CD4-positive, CD25-positive, alpha-beta regulatory T cell (primary cell): ENCODE data around the gene HVCN1. TPM values are rescaled to one million over a fixed set of nuclear protein-coding genes. Genes with fewer than 3 reads are reported as not detected.

Source experiments
- ATAC-seq, 2 donors: fragments of 150-1000 bp; cut with Tn5 transposase; one replicate each; pipeline ENCODE4 v1.10.0; 2021; ENCODE audit warnings: low read depth in 2 of 2, moderate number of reproducible peaks in 2 of 2, moderate library complexity in 1 of 2
- DNase-seq, 3 donors: peaks; one replicate each; pipeline versions ENCODE4 v3.0.0 to v3.0.0-alpha.2; 2012 to 2022; ENCODE audit warnings: mixed read lengths in 1 of 3
- H3K27ac ChIP-seq: one replicate; pipeline ENCODE4 v1.7.0; 2013; ENCODE audit warnings: mild to moderate bottlenecking, low read length; ENCODE audit not compliant: insufficient read depth, poor library complexity, severe bottlenecking
- H3K27me3 ChIP-seq: one replicate; pipeline ENCODE4 v1.7.0; 2013; ENCODE audit warnings: low read length; ENCODE audit not compliant: control insufficient read depth, insufficient read depth
- H3K36me3 ChIP-seq: one replicate; pipeline ENCODE4 v1.7.0; 2013; ENCODE audit warnings: mild to moderate bottlenecking, low read length, moderate library complexity; ENCODE audit not compliant: control insufficient read depth, insufficient read depth
- H3K4me1 ChIP-seq: 2 replicates; pipeline ENCODE4 v1.7.0; 2013; ENCODE audit warnings: mild to moderate bottlenecking, low read length; ENCODE audit not compliant: insufficient read depth, control insufficient read depth, poor library complexity, severe bottlenecking
- H3K4me3 ChIP-seq: one replicate; pipeline ENCODE4 v1.7.0; 2013; ENCODE audit warnings: low read depth, mild to moderate bottlenecking, low read length, moderate library complexity
- H3K9me3 ChIP-seq, 2 experiments: 1 replicate in 1 of 2; 2 replicates in 1 of 2; pipeline ENCODE4 v1.7.0; 2013; ENCODE audit warnings: low read length in 2 of 2, mild to moderate bottlenecking in 1 of 2, moderate library complexity in 1 of 2; ENCODE audit not compliant: control insufficient read depth in 2 of 2
- H3K27ac Mint-ChIP-seq, 3 donors: one replicate each; pipeline ENCODE4 v1.8.0; 2020 to 2022; ENCODE audit warnings: mild to moderate bottlenecking in 3 of 3, mixed read lengths in 3 of 3, moderate library complexity in 2 of 3
- H3K27me3 Mint-ChIP-seq: one replicate; pipeline ENCODE4 v1.8.0; 2022; ENCODE audit warnings: mild to moderate bottlenecking, mixed read lengths
- H3K36me3 Mint-ChIP-seq: one replicate; pipeline ENCODE4 v1.8.0; 2020; ENCODE audit warnings: mixed read lengths
- H3K4me1 Mint-ChIP-seq, 4 donors: one replicate each; pipeline ENCODE4 v1.8.0; 2020 to 2022; ENCODE audit warnings: mixed read lengths in 4 of 4, mild to moderate bottlenecking in 1 of 4
- H3K4me3 Mint-ChIP-seq, 4 donors: one replicate each; pipeline ENCODE4 v1.8.0; 2020 to 2022; ENCODE audit warnings: mild to moderate bottlenecking in 4 of 4, mixed read lengths in 4 of 4, moderate library complexity in 3 of 4
- H3K9me3 Mint-ChIP-seq, 7 donors: one replicate each; pipeline ENCODE4 v1.8.0; 2020 to 2022; ENCODE audit warnings: mixed read lengths in 7 of 7, mild to moderate bottlenecking in 3 of 7, moderate library complexity in 2 of 7
- polyA plus RNA-seq, 4 donors: library from polyadenylated mRNA; unstranded; fragments of 300-500 nt; fragmentation: Illumina TruSeq; gene quantifications; one replicate each; pipeline ENCODE4 v1.2.3, GENCODE V29; 2021
- total RNA-seq: library from RNA; stranded (reverse); gene quantifications from one replicate; pipeline ENCODE4 v1.2.3, GENCODE V29; 2022

The HVCN1 gene
- total and polyA plus RNA-seq, 5 donors from 2014 or later: 6.1 to 50.0 (median 22.1) TPM

- Histone ChIP-seq H3K27me3 (no peaks in the 10 kb centered on the region), H3K36me3 (peaks cover 66% of the 10 kb centered on the region), H3K27ac (no peak overlapping the region), H3K4me1 (no peaks in the 10 kb centered on the region), H3K9me3 (no peaks in the 10 kb centered on the region), H3K4me3 (no peak overlapping the region)
- ATAC-seq (no peak), DNase-seq (no peak)
- no peak overlapping the region for H3K4me3 Mint-ChIP-seq
- no peaks in the 10 kb centered on the region for H3K27me3 Mint-ChIP-seq
- peaks cover 53% of the 10 kb centered on the region for H3K36me3 Mint-ChIP-seq
- H3K27ac Mint-ChIP-seq: peak overlapping the region in 1 of 3 donors; percentile 9
- H3K9me3 Mint-ChIP-seq: no peaks in the 10 kb centered on the region
- H3K4me1 Mint-ChIP-seq: peaks cover 0 to 8% (median 6%) of the 10 kb centered on the region in 4 donors
Measured at GRCh38 chr12:110718222-110718908, 29.4 kb upstream of the HVCN1 start.

- H3K36me3 ChIP-seq: peaks cover 53% of the 10 kb centered on the region
- DNase-seq: no peak
- Mint-ChIP-seq H3K27ac (no peak overlapping the region), H3K9me3 (no peaks in the 10 kb centered on the region), H3K4me1 (peaks cover 0 to 8% (median 2%) of the 10 kb centered on the region in 4 donors), H3K36me3 (peaks cover 46% of the 10 kb centered on the region), H3K27me3 (no peaks in the 10 kb centered on the region), H3K4me3 (no peak overlapping the region)
- no peaks in the 10 kb centered on the region for H3K27me3 ChIP-seq
- no peak overlapping the region for H3K27ac ChIP-seq
- no peak overlapping the region for H3K4me3 ChIP-seq
- no peak for ATAC-seq
- H3K9me3 ChIP-seq: no peaks in the 10 kb centered on the region
- H3K4me1 ChIP-seq: no peaks in the 10 kb centered on the region
Measured at GRCh38 chr12:110717037-110717436, 28.1 kb upstream of the HVCN1 start.

- Mint-ChIP-seq H3K4me1 (peaks cover 0 to 2% (median under 1%) of the 10 kb centered on the region in 4 donors), H3K4me3 (no peak overlapping the region), H3K27me3 (no peaks in the 10 kb centered on the region), H3K27ac (no peak overlapping the region), H3K36me3 (peaks cover 3% of the 10 kb centered on the region), H3K9me3 (no peaks in the 10 kb centered on the region)
- H3K27me3 ChIP-seq: no peaks in the 10 kb centered on the region
- no peak overlapping the region for H3K4me3 ChIP-seq
- no peak for ATAC-seq
- H3K9me3 ChIP-seq: no peaks in the 10 kb centered on the region
- H3K27ac ChIP-seq: no peak overlapping the region
- no peaks in the 10 kb centered on the region for H3K4me1 ChIP-seq
- no peak for DNase-seq
- no peaks in the 10 kb centered on the region for H3K36me3 ChIP-seq
Measured at GRCh38 chr12:110708917-110709316, 20.0 kb upstream of the HVCN1 start.

- no peak overlapping the region for H3K4me3 Mint-ChIP-seq
- Histone ChIP-seq H3K27me3 (no peaks in the 10 kb centered on the region), H3K4me3 (no peak overlapping the region), H3K4me1 (no peaks in the 10 kb centered on the region), H3K27ac (no peak overlapping the region), H3K9me3 (no peaks in the 10 kb centered on the region), H3K36me3 (no peaks in the 10 kb centered on the region)
- DNase-seq: no peak
- H3K4me1 Mint-ChIP-seq: peaks cover 0 to 2% (median under 1%) of the 10 kb centered on the region in 4 donors
- ATAC-seq: no peak
- H3K27me3 Mint-ChIP-seq: no peaks in the 10 kb centered on the region
- peaks cover 3% of the 10 kb centered on the region for H3K36me3 Mint-ChIP-seq
- no peak overlapping the region for H3K27ac Mint-ChIP-seq
- H3K9me3 Mint-ChIP-seq: no peaks in the 10 kb centered on the region
Measured at GRCh38 chr12:110705309-110705708, 16.4 kb upstream of the HVCN1 start.

- no peaks in the 10 kb centered on the region for H3K4me1 ChIP-seq
- Mint-ChIP-seq H3K4me1 (peaks cover 0 to 2% (median under 1%) of the 10 kb centered on the region in 4 donors), H3K27ac (no peak overlapping the region), H3K9me3 (no peaks in the 10 kb centered on the region), H3K4me3 (no peak overlapping the region), H3K27me3 (no peaks in the 10 kb centered on the region), H3K36me3 (peaks cover 3% of the 10 kb centered on the region)
- H3K4me3 ChIP-seq: no peak overlapping the region
- DNase-seq (peak in 1 of 3 donors; percentile 34), ATAC-seq (no peak)
- H3K9me3 ChIP-seq: no peaks in the 10 kb centered on the region
- no peaks in the 10 kb centered on the region for H3K36me3 ChIP-seq
- H3K27ac ChIP-seq: no peak overlapping the region
- no peaks in the 10 kb centered on the region for H3K27me3 ChIP-seq
Measured at GRCh38 chr12:110704750-110705149, 15.8 kb upstream of the HVCN1 start.

- no peak for ATAC-seq
Measured at GRCh38 chr12:110704231-110704630, 15.3 kb upstream of the HVCN1 start.

GRCh38 chr12:110702081-110702480 lies 13.2 kb upstream of the HVCN1 start:
- Mint-ChIP-seq H3K36me3 (no peaks in the 10 kb centered on the region), H3K4me1 (peaks cover 0 to 9% (median 8%) of the 10 kb centered on the region in 4 donors), H3K27ac (no peak overlapping the region), H3K4me3 (no peak overlapping the region), H3K9me3 (no peaks in the 10 kb centered on the region), H3K27me3 (no peaks in the 10 kb centered on the region)
- DNase-seq (no peak), ATAC-seq (no peak)
- no peak overlapping the region for H3K27ac ChIP-seq
- H3K9me3 ChIP-seq: no peaks in the 10 kb centered on the region
- H3K27me3 ChIP-seq: no peaks in the 10 kb centered on the region
- H3K36me3 ChIP-seq: no peaks in the 10 kb centered on the region
- H3K4me3 ChIP-seq: no peak overlapping the region
- H3K4me1 ChIP-seq: peaks cover 7% of the 10 kb centered on the region

More at GRCh38 chr12:110704231-110704630, 15.3 kb upstream of the HVCN1 start:
- Histone ChIP-seq H3K27ac (no peak overlapping the region), H3K4me1 (no peaks in the 10 kb centered on the region), H3K27me3 (no peaks in the 10 kb centered on the region), H3K4me3 (no peak overlapping the region), H3K9me3 (no peaks in the 10 kb centered on the region), H3K36me3 (no peaks in the 10 kb centered on the region)
- peaks cover 3% of the 10 kb centered on the region for H3K36me3 Mint-ChIP-seq
- H3K27ac Mint-ChIP-seq: no peak overlapping the region
- peaks cover 0 to 2% (median under 1%) of the 10 kb centered on the region in 4 donors for H3K4me1 Mint-ChIP-seq
- H3K9me3 Mint-ChIP-seq: no peaks in the 10 kb centered on the region
- H3K27me3 Mint-ChIP-seq: no peaks in the 10 kb centered on the region
- no peak overlapping the region for H3K4me3 Mint-ChIP-seq
- DNase-seq: no peak
